Stimulated activated CD4-positive, alpha-beta T cell treated with anti-CD3 and anti-CD28 coated beads, Interleukin-1b, Interleukin-23, amount 100 ng/mL, for 24 hours (primary cell): ENCODE results near the gene GYG1.
"Not testable (repeated sequence)": the region's sequence is repeated elsewhere in the genome, so short reads cannot be mapped to it uniquely, and the experiment has no call there.

ENCODE experiments used
- DNase-seq, 4 experiments: peaks; one replicate each; pipeline ENCODE4 v3.0.0-alpha.2; 2020; ENCODE audit warnings: low read depth in 4 of 4, low spot score in 1 of 4

Gene GYG1

DNA sequence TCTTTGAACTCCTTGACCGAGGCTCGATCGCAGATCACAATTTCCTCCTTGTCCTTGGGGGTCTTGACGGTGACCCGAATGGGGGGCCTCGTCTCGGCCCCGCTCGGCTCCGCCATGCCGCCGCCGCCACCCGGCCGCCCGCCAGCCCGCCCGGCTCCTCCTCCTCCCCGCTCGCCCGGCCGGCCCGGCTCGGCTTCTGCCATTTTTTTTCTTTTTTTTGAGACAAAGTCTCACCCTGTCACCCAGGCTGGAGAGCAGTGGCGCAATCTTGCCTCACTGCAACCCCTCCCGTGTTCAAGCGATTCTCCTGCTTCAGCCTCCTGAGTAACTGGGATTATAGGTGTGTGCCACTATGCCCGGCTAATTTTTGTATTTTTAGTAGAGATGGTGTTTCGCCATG, 3.8 kb upstream of the GYG1 start:
- DNase-seq, result not testable (repeated sequence)

DNA sequence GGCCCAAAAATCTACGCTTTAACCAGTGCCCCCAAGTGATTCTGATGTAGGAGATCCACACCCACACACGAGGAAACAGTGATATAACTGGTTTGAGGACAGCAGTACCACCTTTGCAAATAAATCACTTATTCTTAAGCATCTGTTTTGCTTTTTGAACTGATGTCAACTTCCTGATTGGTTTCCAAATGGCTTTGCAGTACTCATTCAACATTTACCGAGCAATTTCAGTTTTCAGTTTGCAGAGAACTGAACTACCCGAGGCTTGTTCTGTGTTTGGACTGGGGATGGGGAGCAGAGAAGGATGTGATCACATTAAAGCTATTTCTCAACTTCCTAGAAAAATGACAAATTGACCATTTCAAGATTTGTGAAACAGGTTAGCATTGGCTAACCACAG, 1.1 kb upstream of the GYG1 start:
- DNase-seq, result no peak

DNA sequence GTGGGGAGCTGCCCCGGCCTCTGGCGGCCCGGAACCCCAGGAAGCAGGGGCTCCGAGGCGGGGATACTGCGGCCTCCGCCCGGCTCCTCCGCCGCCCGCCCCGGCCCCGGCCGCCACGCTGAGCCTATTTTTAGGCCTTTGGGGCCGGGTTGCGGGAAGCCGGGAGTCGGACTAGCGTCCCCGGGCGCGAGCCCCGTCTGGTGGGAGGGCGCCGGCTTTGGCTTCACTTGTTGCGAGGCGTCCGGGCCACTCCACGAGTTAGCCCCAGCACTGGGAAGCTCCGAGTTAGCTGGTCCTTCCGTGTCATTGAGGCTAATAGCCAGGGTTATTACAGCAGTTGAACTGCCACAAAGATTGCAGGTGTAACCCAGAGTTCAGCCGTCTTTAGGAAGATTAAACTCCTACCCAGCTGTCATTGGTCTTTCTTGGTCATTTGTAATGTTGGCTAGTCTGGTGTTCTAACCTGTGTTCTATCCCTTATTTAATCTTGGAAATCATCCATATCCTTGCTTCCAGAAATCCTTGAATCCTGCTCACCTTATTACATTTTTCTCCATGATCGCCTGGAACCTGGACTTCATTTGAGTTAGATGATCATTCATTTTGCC, 791 bp downstream of the GYG1 start:
- peak in 2 of 4 experiments; percentile 7 to 18 for DNase-seq

DNA sequence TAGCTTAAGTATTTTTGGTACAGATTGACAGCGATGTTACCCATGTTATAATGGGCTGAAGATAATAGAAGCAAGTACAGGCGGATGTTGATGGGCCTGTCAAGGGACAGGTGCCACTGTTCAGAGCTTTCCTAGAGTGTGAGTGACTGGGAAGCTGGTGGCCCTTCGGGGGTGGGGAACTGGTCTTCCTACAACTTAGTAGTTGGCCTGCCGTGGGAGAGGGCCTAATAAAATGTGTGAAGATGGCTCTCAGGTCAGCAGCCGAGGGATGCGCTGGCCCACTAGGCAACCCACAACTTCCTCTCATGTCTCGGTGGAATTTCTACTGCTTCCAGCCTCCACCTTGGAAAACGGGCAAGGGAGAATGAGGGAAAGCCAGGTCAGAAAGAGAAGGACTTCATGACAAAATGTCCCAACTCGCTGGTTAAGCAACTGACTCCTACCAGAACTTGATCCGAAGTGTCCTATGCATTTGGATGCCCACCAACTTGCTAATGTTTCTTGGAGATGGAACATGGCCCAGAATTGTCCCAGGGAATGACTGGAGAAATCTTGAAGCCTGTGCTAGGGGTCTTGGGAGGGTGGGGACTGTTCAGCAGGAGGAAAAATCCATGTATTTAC, 1.4 kb downstream of the GYG1 start:
- DNase-seq, result no peak

DNA sequence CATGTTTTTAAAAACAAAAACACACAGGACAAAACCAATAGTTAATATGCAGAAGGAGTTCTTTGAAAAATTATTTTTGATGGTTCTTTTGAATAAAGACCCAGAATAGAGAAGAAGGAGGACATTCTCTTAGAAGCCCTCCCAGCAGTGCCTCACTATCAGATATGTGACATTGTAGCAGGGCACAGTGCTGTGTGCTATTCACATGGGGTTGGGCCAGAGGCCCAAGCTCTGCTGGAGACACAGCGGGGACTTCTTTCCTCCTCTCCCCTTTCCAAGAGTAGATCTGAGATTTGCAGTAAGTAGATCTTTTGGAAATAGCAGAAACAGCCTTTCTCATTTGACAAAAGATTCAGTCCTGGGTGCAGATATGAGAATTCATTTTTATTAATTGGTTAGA, 6.3 kb downstream of the GYG1 start:
- DNase-seq, result no peak

DNA sequence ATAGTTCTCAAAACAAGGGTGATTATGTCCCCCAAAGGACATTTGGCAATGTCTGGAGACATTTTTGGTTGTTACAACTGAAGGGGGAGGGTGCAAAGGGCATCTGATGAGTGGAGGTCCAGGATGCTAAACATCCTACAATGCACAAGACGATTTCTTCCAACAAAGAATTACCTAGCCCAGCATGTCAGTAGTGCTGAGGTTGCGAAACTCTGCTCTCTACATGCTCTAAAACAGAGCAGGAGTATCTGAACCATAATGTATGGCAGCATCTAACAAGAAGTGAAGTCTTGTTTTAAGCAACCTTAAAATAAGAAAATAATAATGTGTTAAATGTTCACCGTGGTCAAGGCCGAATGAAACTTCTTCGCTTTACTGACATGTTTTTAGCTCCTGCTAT, 7.0 kb downstream of the GYG1 start:
- no peak for DNase-seq

DNA sequence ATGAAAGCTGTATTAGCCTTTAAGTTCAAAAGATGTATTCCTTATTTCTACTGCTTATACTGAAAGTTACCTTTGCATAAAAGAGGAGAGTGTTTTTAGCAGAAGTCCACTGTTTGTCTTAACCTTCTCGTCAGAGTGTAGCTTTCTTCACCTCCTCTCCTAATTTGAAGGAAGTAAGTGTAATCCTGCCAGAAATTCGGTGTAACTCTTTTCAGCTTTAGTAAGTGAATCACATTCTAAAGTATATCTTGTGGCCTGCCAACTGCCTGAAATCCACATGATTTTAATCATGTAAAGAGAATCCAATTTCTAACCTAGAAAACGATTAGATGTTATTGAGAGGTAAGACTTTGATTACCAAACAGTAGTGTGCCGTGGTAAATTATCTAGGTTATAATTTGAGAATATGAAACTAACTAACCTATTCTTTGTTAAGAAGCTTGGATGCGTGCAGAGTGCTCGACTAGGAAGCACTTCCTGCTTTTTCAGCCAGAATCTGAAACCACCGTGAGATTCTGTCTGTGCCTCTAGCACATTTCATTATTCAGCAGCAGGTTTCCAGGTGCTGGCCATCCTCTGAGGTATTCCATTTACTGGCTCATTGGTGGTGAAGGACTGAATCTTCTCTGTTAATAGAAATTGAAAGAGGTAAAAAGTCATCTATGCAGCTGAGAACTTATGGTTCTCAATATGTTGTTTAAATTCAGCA, 7.5 kb downstream of the GYG1 start:
- DNase-seq, result no peak

DNA sequence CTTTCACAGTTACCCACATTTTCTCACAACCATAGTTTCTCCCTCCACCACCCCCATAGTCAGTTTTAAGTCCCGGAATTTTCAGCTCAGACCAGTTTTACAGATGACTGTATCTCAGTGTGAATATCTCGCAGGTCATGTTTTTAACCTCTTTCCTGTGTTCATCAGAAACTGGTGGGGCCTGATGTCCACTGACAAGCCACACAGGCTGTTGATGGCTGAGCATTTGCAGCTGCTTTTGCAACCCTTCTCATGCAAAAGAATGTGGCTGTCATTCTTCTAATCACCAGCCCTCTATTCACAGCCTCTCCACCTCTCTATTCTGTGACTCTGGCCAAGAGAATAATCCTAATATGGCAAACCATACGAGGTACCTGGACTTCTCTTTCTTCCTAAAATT, 8.5 kb downstream of the GYG1 start:
- no peak for DNase-seq

DNA sequence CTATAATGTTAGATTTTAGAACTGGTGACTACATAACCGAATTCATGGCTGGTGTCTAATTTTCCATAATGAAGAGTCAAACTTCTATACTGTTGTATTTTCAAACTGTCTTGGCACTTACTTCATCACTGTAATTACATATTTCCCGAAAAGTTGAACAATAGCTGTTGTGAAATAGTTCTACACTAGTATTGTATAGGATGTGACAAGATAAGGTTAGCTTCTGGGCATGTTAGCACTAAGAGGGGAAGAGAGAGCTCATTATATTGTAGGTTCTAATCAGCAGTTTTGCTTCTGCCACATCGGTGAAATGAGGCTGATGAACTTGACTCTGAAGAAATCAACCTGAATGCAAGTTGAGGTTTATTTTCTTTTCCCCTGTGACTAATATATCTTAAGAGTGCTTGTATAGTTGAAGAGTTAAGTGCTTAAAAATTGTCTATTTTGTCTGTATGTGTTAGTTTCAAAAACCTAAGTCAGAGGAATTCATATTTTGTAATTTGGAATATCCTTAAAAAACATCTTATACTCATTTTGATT, 8.9 kb downstream of the GYG1 start:
- no peak for DNase-seq

DNA sequence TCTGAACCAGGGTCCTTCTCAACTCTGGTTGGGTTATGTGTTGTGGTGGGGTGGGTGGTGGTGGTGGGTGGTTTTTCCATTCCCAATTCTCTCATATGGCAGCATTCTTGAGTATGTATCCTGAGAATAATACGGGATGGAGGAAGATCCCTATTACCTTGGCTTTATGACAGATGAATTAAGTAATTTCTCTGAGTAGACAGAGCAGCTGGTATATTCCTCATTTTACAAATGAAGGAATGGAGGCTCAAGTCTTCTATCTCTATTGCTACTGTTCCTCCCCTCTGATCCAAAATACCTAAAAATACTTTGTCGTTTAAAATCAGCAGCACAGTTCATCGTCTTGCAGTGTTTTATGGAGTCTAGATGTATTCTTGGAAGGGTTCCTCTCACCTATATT, 10.4 kb downstream of the GYG1 start:
- no peak for DNase-seq

DNA sequence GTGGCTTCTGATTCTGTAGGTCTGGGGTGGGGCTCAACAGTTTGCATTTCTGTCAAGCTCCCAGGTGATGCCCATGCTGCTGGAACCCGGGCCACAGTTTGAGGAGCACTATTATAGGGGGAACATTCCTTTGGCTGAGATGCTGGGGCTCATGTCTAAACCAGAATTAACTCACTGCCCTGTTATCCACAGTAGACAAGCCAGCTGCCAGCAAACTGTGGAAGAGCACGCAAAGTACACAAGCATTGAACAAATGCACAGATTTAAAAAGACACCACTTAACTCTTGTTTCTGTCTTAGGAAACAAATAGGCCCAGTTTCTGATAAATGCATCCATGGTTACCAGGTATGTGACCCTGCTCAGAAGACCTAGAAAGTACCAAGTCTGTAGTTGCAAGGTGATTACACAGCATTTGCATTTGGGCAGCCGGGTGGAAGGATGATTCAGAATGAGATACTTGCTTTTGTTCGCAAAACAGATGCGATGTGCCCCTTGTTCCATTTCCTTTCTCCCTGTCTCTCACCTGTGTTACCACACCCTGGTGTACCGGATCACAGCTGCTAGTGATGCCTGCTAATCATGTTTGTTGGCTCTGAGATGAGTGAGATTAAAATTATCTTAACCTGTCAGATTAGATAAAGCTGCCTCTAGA, 12.4 kb downstream of the GYG1 start:
- DNase-seq, result no peak

DNA sequence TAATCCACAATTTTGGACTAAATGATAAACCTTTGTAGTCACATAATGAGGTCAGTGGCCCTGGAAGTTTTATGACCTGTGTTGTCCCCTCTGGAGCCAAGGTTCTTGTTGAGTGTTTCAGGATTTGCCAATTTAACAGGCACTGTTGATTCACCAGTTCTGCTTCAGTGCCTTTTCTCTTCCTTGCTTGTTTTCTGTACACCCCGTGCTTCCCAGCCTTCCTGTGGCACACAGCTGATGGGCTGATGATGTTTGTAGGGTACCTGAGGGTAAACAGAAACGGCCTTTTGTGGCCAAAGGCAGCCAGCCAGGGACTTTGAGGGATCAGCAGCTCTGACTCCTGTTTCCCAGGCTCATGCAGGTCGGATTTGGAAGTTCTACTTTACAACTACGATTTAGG, 13.3 kb downstream of the GYG1 start:
- DNase-seq, result no peak

DNA sequence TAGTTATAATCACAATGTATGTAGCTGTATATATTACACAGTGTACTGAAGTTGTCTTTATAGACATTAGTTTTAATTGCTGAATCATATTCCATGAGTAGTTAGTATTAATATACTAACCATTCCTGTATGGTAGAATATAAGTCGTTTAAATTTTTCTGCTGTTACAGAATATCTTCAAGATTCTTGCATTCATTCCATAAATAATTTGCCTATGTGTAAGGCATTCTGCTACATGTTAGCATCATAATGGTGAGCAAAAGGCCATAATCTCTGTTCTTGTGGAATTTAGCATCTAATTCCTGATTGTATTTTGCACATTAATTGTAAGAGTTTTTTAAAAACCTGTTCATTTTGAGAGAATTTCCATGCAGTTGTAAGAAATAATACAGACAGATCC, 14.1 kb downstream of the GYG1 start:
- DNase-seq, result no peak

DNA sequence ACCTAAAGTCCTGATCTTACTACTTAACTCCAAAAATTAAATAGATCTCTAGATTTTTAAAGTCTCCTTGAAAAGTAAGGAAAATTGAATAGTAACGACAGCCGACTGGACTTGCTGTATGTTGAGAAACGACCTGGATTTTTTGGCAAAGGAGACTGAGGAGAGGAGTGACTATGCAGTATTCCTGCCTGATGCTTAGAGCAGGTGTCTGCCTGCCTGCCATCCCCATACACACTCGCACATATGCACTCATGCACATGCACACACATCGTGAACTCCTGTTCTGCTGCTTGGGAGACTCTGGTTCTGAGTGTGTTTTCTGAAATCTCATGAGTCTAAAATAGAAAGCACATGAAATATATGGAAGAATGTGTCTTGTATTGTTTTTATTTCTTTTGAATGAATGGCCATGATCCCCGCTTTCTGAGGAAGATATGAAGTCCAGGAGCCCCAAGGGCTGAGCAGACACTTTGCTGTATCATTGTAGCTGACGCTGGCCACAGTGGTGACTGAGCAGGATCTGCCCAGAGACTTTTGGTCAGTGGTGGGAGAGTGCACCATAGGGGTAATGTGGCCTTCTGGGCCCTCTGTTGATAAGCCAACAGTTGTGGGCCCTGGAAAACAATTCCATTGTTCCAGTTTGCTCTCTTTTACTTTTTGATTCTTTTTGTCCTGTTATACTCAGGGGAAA, 16.4 kb downstream of the GYG1 start:
- DNase-seq, result no peak

DNA sequence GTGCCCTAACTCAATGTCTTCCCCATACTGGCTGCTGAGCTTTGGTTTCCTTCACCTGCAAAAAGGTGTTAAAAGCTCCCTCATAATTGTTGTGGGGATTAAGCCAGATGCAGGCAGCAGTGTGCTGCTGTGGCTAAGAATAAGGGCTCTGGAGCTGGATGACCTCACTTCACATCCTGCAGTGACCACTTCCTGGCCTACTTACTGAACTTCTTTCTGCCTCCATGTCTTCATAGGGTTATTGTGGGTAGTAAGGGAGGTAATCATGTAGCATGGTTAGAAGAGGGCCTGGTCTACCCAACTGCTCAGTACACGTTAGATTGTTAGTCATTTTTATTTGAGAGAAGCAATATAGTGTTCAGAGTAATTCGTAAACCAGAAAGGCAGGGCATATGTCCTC, 18.4 kb downstream of the GYG1 start:
- no peak for DNase-seq

DNA sequence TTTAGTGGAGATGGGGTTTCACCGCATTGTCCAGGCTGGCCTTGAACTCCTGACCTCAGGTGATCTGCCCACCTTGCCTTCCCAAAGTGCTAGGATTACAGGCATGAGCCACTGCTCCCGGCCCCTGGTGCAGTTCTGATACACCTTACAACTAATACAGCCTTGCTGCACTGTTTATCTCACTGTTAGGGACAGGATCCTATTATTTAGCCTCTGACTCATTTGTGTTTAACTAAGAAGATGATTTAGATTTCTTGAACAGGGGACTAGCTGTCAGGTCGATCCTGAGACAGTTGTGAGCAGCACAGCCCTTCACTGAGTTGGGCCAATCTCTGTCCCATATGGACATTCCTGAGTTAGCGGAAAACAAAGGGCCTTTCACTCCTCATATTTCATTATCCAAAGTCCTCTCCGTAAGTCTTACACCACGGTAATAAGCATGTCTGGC, 19.2 kb downstream of the GYG1 start:
- DNase-seq, result no peak

DNA sequence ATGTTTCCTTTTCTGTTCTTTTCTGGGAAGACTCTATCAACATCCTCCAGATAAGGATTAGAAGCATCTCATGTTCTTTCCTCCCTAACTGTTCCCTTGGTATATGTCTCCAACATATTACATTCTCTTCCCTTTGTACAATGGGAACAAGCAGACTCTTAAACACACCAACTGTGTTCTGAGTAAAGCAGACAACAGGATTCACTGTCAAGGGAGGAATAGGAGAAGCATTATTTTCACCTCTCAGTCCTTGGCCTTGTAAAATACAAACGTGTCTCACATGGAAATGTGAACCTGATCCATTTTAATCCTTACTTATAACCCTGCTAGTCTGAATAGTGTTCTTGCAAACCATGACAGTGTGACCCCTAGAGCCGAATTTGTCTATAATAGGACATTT, 19.6 kb downstream of the GYG1 start:
- no peak for DNase-seq

DNA sequence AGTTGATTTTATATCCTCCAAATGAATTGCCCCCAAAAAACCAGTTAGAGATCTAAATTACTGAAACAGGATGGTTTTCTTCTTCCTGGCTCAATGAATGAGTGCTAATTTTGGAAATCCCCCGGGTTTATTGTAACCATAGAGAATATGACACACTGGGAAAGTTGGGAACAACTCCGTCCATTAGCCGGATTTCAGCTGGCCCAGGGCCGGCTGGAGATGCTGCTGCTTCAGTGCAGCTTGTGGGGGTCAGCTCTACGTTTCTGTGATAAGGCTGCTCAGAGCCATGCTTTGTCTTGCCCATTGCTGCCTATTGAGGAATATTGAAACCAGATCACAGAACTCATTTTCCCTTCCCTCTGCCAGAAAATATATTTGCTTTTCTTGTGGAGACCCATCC, 20.3 kb downstream of the GYG1 start:
- DNase-seq, result no peak

DNA sequence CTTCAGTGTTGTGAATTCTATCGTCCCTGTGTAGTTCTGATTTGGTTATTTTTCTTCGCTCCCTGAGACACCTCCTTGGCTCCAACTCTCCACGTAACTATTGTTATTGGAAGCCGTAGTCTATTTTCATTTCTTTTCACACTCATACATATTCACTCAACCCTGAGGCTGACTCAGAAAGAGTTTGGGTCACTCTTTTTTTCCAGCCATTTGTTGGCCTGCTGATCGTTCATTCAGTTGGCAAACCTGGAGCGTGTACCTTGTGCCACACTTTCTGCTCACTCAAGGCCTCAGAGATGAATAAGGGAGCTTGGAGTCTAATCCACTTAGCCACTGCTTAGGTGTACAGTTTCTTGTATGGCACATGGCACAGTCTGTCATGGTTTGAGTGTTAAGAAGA, 22.4 kb downstream of the GYG1 start:
- no peak for DNase-seq

DNA sequence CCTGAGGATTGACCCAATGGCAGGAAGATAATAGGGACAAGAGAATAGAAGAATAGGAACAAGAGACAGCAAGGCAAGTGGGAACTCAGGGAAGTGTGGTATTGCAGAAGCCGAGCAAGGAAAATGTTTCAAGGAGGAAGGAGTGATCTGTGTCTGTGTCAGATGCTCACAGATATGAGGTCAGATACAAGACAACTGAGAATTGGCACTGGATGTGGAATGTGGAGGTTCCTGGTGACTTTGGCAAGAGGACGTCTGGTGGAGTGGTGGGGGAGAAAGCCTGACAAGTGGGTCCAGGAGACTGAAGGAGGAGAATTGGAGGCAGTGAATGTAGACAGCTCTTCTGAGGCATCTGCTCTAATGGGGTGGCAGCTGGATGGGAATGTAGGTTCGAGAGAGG, 24.1 kb downstream of the GYG1 start:
- no peak for DNase-seq

DNA sequence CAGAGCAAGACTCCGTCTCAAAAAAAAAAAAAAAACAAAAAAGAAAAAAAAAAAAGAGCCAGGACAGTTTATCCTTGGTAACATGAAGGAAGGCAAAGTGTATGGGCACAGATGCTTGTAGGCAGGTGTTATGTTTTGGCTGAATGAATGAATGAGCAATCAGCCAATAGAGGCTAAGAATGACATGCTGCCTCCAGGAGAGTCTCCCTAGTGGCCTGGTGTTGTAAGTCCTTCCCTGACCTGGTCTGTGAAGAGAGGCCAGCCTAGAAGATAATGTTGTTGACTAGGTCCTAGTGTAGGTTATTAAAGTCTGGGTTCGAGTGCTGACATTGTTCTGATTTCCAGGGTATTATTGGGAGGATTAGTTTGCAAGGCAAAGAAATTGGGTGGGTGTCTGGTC, 24.9 kb downstream of the GYG1 start:
- DNase-seq, result no peak
